HG03354 (cell line): ENCODE data around the gene PRKCZ.
"Not testable (repeated sequence)": the region's sequence is repeated elsewhere in the genome, so short reads cannot be mapped to it uniquely, and the experiment has no call there.

Experiments
- ATAC-seq: cut with Tn5 transposase; IDR thresholded peaks from one replicate; pipeline ENCODE4 v1.9.1; 2021; ENCODE audit warnings: mild to moderate bottlenecking; ENCODE audit not compliant: unreplicated experiment, poor library complexity, severe bottlenecking

The PRKCZ gene

GRCh38 chr1:2108877-2109580, 58.8 kb downstream of the PRKCZ start:
- no peak for ATAC-seq

GRCh38 chr1:2109581-2110021, 59.4 kb downstream of the PRKCZ start:
- ATAC-seq = no peak

DNA sequence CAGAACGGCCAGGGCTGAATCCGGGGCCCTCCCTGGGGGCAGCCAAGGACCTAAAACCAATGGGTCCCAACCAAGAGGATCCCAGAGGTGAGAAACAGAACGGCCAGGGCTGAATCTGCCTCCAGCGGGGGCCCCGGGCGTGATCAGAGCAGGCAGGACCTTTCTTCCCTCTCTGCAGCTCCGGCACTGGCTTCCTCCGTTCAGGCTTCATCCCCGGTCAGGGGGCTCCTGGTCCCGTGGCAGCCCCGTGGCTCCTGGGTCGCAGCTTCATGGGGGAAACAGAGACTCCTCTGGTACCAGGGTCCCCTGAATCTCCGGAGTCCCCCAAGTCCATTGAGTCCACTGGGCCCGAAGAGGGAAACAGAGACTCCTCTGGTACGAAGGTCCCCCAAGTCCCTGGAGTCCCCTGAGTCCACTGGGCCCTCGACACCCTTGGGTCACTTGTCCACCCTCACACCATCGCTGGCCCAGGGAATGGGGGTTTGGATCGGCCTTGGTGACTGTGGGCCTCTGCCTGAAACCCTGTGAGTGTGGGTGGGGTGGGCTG, 60.1 kb downstream of the PRKCZ start:
- ATAC-seq = no peak

DNA sequence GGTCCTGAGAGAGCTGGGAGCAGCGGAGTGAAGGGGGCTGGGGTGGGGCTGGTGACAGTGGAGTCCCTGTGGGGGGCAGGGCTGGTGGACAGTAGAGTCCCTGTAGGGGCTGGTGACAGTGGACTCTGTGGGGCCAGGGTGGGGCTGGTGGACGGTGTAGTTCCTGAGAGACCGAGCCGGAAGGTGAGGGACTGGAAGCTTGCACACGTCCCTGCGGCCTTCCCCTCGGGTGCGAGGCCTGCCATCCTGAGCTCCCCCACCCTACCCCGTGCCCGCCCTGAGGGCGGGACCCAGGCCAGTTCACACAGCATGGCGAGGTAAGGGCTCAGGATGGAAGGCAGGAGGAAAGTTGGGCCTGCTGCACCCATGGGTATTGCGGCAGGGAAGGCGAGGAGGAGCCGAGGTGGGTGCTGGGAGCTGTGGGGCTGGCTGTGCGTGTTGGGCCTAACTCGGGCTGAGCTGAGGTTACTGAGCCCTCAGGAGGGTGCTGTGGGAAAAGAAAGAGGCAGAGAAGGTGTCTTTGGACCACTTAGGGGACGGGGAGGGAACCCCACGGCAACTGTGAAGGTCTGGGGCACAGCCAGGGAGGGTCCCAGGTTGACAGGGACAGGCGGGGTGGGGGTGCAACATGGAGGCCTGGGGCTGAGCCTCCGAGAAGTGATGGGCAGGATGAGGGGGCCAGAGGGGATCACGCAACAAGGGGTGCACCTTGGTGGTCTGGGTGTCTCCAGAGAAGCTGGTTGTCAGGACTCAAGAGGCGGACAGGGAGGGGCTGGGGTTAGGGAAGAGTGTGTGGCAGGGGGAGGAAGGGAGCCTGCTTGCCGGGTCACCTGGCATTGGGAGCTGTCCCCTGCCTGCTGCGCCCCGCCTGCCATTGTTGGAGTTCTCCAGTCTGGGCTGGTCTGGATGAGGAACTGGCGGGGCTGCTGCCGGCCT, 60.8 kb downstream of the PRKCZ start:
- no peak for ATAC-seq

DNA sequence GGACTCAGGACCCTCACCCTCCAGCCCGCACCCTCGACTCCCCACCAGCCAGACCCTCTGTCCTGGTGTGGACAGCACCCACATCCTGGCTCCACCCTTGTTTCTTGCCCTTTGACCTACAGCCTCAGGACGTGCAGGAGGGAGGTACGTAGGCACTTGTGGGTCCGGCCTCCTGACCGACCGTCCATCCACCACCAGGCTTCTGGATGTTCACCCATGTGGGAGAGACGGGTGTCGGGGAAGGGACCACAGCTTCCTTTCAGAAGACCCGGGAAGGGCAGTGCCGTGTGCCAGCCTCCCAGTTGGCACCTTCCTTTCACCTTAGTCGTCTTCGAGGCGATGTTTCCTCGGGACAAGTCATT, 61.4 kb downstream of the PRKCZ start:
- ATAC-seq = no peak

- no peak for ATAC-seq
These were observed 62.1 kb downstream of the PRKCZ start for GRCh38 chr1:2112280-2112701.

GRCh38 chr1:2113620-2114135, 63.5 kb downstream of the PRKCZ start:
- ATAC-seq = no peak

DNA sequence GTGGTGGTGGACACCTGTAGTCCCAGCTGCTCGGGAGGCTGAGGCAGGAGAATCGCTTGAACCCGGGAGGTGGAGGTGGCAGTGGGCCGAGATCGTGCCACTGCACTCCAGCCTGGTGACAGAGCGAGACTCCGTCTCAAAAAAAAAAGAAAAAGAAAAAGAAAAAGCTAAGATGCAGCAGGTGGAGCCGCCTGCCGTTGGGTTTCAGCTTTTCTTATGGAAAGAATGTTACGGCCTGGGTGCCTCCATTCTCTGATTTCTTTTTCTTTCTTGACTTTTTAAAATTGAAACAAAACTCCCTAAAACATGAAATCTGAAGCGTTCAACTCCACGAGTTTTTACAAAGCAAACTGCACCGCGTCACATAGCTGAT, 64.4 kb downstream of the PRKCZ start:
- not testable (repeated sequence) for ATAC-seq

GRCh38 chr1:2115008-2115641, 64.9 kb downstream of the PRKCZ start:
- no peak for ATAC-seq

- no peak for ATAC-seq
These were observed 65.6 kb downstream of the PRKCZ start for GRCh38 chr1:2115702-2116341.

GRCh38 chr1:2119886-2120285, 69.7 kb downstream of the PRKCZ start:
- no peak for ATAC-seq

GRCh38 chr1:2121101-2121691, 71.0 kb downstream of the PRKCZ start:
- no peak for ATAC-seq

DNA sequence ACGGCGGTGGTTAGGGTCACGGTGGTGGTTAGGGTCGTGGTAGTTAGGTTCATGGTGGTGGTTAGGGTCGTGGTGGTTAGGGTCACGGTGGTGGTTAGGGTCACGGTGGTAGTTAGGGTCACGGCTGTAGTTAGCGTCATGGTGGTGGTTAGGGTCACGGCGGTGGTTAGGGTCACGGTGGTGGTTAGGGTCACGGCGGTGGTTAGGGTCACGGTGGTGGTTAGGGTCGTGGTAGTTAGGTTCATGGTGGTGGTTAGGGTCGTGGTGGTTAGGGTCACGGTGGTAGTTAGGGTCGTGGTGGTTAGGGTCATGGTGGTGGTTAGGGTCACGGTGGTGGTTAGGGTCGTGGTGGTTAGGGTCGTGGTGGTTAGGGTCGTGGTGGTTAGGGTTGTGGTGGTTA, 71.6 kb downstream of the PRKCZ start:
- ATAC-seq = not testable (repeated sequence)

- no peak for ATAC-seq
These were observed 74.4 kb downstream of the PRKCZ start for GRCh38 chr1:2124446-2125198.

DNA sequence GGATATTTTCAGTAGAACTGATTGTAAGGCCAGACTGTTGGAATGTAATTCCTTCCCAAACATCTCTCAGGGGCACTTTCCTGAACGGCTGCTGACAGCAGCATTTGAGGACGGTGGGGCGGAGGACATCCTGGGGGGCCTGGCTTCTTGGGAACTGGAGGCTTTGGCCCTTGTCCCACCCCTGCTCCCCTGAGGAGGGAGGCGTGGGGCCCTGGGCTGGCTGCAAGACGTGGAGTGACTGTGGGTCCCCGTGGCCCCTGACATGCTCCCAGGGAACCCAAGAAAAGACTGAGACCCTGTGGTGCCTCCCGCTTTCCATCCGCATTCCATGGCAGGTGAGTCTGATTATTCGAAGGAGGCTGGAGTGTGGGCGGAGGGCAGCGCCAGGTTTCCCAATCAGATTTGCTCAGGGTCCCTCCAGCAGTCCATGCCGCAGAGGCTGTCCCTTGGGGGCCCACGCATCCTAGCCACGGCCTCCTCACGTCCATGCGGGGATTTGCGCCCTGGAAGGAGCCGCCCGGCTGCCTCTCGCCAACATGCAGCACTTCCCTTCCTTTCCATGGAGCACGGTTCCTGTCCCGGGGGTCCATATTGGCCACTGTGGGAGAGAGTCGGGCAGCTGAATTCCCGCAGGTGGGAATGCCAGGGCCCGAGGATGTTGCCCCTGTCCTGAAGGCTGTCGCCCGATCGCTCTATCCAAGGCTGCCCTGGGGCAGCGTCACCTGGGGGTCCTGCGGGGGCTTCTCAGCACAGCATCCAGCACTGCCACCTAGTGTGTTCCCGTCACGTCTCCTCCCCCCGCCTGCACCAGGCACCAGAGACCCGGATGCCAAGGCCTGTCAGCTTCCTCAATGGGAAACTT, 75.4 kb downstream of the PRKCZ start:
- ATAC-seq = no peak

- no peak for ATAC-seq
These were observed 76.3 kb downstream of the PRKCZ start for GRCh38 chr1:2126331-2127186.
